ENCODE results near the gene SNX14. TPM values are rescaled to one million over a fixed set of nuclear protein-coding genes. Genes with fewer than 3 reads are reported as not detected.
"Not testable (repeated sequence)": the region's sequence is repeated elsewhere in the genome, so short reads cannot be mapped to it uniquely, and the experiment has no call there.

Gene SNX14
- polyA plus RNA-seq, 3 donors: 105 to 141 (median 141) TPM

GRCh38 chr6:85600713-85601313 is 7.2 kb upstream of the SNX14 start:
- no peak for DNase-seq (ENCODE audit: extremely low read depth in 1 of 11, low read depth in 9 of 11, low spot score in 4 of 11)

GRCh38 chr6:85594197-85594930 is 706 bp upstream of the SNX14 start:
- peak in 2 of 11 donors; percentile 12 to 25 for DNase-seq (ENCODE audit: extremely low read depth in 1 of 11, low read depth in 9 of 11, low spot score in 4 of 11)

- DNase-seq (ENCODE audit: extremely low read depth in 1 of 11, low read depth in 9 of 11, low spot score in 4 of 11): no peak
Observed at GRCh38 chr6:85592033-85592432, 1.6 kb downstream of the SNX14 start.

- no peak for DNase-seq (ENCODE audit: extremely low read depth in 1 of 11, low read depth in 9 of 11, low spot score in 4 of 11)
Observed at GRCh38 chr6:85591207-85591606, 2.5 kb downstream of the SNX14 start.

- DNase-seq (ENCODE audit: extremely low read depth in 1 of 11, low read depth in 9 of 11, low spot score in 4 of 11): no peak
Observed at GRCh38 chr6:85585741-85586140, 7.9 kb downstream of the SNX14 start.

- not testable (repeated sequence) for DNase-seq (ENCODE audit: extremely low read depth in 1 of 11, low read depth in 9 of 11, low spot score in 4 of 11)
Observed at GRCh38 chr6:85582832-85583231, 10.8 kb downstream of the SNX14 start.

- DNase-seq (ENCODE audit: extremely low read depth in 1 of 11, low read depth in 9 of 11, low spot score in 4 of 11): no peak
Observed at GRCh38 chr6:85581572-85581971, 12.1 kb downstream of the SNX14 start.

- DNase-seq (ENCODE audit: extremely low read depth in 1 of 11, low read depth in 9 of 11, low spot score in 4 of 11): no peak
Observed at GRCh38 chr6:85580878-85581267, 12.8 kb downstream of the SNX14 start.

- no peak for DNase-seq (ENCODE audit: extremely low read depth in 1 of 11, low read depth in 9 of 11, low spot score in 4 of 11)
Observed at GRCh38 chr6:85580118-85580877, 13.4 kb downstream of the SNX14 start.

- no peak for DNase-seq (ENCODE audit: extremely low read depth in 1 of 11, low read depth in 9 of 11, low spot score in 4 of 11)
Observed at GRCh38 chr6:85579581-85579980, 14.1 kb downstream of the SNX14 start.

GRCh38 chr6:85576476-85576875 is 17.2 kb downstream of the SNX14 start:
- DNase-seq (ENCODE audit: extremely low read depth in 1 of 11, low read depth in 9 of 11, low spot score in 4 of 11): peak in 2 of 11 donors; percentile 3 to 4

GRCh38 chr6:85574932-85575598 is 18.6 kb downstream of the SNX14 start:
- no peak for DNase-seq (ENCODE audit: extremely low read depth in 1 of 11, low read depth in 9 of 11, low spot score in 4 of 11)

GRCh38 chr6:85569323-85569722 is 24.3 kb downstream of the SNX14 start:
- DNase-seq (ENCODE audit: extremely low read depth in 1 of 11, low read depth in 9 of 11, low spot score in 4 of 11): no peak

- no peak for DNase-seq (ENCODE audit: extremely low read depth in 1 of 11, low read depth in 9 of 11, low spot score in 4 of 11)
Observed at GRCh38 chr6:85568411-85568810, 25.2 kb downstream of the SNX14 start.

GRCh38 chr6:85565736-85566135 is 27.9 kb downstream of the SNX14 start:
- DNase-seq (ENCODE audit: extremely low read depth in 1 of 11, low read depth in 9 of 11, low spot score in 4 of 11): no peak

GRCh38 chr6:85564223-85564622 is 29.4 kb downstream of the SNX14 start:
- DNase-seq (ENCODE audit: extremely low read depth in 1 of 11, low read depth in 9 of 11, low spot score in 4 of 11): not testable (repeated sequence)

- no peak for DNase-seq (ENCODE audit: extremely low read depth in 1 of 11, low read depth in 9 of 11, low spot score in 4 of 11)
Observed at GRCh38 chr6:85561750-85562357, 31.8 kb downstream of the SNX14 start.

GRCh38 chr6:85556992-85557668 is 36.5 kb downstream of the SNX14 start:
- no peak for DNase-seq (ENCODE audit: extremely low read depth in 1 of 11, low read depth in 9 of 11, low spot score in 4 of 11)

- no peak for DNase-seq (ENCODE audit: extremely low read depth in 1 of 11, low read depth in 9 of 11, low spot score in 4 of 11)
Observed at GRCh38 chr6:85552652-85553051, 41.0 kb downstream of the SNX14 start.

Measured in renal cortex interstitium (tissue), 11 donors.